ENCODE data around the gene THADA. TPM values are rescaled to one million over a fixed set of nuclear protein-coding genes. Genes with fewer than 3 reads are reported as not detected.
"Not testable (repeated sequence)": the region's sequence is repeated elsewhere in the genome, so short reads cannot be mapped to it uniquely, and the experiment has no call there.

The THADA gene
- total RNA-seq, 4 donors from 2014 or later = 26.2 to 58.3 (median 29.7) TPM

DNA sequence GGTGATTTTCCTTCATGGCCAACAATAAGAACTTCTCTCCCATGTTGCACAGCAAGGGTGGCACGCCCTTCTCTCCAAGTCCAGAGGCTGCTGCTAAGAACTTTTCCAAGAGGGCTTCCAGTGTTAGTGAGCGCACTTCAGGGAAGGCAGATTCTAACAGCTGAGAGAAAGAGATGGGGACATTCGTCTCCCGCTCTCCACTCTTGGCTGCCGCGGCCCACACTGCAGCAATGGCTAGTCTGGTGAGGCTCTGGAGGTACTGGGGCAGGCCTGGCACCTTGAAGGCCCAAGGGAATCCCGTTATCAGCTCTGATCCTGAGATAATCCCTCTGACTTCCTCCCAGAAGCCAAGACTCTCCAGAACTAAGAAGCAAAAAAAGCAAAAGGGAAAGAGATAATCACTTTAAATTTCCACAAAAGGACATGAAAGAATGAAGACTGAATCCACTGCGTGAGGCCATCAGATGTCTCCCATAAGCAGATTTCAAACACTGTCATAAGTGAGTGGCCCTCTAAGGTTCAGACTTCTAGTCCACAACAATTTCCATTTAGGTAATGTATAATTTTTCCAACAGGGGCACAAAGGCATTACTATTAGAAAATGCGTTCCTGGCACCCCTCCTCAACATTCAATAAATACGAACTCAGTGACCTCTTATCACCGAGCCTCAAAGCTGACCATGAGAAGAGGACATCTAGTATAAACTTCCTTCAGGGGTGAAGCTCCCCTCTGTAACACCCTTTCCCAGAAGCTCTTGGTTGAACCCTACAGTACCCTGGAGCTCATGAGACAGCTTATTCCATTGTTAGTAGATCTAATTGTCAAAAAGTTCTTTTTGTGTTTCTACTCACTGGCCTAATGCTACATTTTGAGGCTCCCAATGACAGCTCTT is 302.7 kb downstream of the THADA start:
- H3K4me1 ChIP-seq = peaks cover 12% of the 10 kb centered on the region
- H3K4me3 ChIP-seq = no peak overlapping the region
- WGBS = 89% methylated on average over 11 of the region's 11 CpGs
- no peaks in the 10 kb centered on the region for H3K27me3 ChIP-seq
- H3K36me3 ChIP-seq = peaks cover 8% of the 10 kb centered on the region
- peak overlapping the region; percentile 57 for H3K27ac ChIP-seq
- no peak for DNase-seq (ENCODE audit: low spot score in 2 of 2)
- TF ChIP-seq, protein P1, sequence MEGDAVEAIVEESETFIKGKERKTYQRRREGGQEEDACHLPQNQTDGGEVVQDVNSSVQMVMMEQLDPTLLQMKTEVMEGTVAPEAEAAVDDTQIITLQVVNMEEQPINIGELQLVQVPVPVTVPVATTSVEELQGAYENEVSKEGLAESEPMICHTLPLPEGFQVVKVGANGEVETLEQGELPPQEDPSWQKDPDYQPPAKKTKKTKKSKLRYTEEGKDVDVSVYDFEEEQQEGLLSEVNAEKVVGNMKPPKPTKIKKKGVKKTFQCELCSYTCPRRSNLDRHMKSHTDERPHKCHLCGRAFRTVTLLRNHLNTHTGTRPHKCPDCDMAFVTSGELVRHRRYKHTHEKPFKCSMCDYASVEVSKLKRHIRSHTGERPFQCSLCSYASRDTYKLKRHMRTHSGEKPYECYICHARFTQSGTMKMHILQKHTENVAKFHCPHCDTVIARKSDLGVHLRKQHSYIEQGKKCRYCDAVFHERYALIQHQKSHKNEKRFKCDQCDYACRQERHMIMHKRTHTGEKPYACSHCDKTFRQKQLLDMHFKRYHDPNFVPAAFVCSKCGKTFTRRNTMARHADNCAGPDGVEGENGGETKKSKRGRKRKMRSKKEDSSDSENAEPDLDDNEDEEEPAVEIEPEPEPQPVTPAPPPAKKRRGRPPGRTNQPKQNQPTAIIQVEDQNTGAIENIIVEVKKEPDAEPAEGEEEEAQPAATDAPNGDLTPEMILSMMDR (IDR thresholded peaks at IDR 0.05) = no peak
- H3K9me3 ChIP-seq = no peaks in the 10 kb centered on the region

- Histone ChIP-seq H3K4me1 (peaks cover 12% of the 10 kb centered on the region), H3K36me3 (peaks cover 12% of the 10 kb centered on the region), H3K27me3 (no peaks in the 10 kb centered on the region), H3K4me3 (no peak overlapping the region), H3K27ac (no peak overlapping the region), H3K9me3 (no peaks in the 10 kb centered on the region)
- no peak for TF ChIP-seq POLR2A (IDR thresholded peaks at IDR 0.05)
- no peak for TF ChIP-seq POLR2AphosphoS5 (IDR thresholded peaks at IDR 0.05)
- TF ChIP-seq, protein P1 (IDR thresholded peaks at IDR 0.05) = no peak
- no peak for TF ChIP-seq EP300 (IDR thresholded peaks at IDR 0.05)
- 95% methylated on average over 1 of the region's 1 CpG for WGBS
- no peak for DNase-seq (ENCODE audit: low spot score in 2 of 2)
Observed at GRCh38 chr2:43292297-43292696, 303.5 kb downstream of the THADA start.

DNA sequence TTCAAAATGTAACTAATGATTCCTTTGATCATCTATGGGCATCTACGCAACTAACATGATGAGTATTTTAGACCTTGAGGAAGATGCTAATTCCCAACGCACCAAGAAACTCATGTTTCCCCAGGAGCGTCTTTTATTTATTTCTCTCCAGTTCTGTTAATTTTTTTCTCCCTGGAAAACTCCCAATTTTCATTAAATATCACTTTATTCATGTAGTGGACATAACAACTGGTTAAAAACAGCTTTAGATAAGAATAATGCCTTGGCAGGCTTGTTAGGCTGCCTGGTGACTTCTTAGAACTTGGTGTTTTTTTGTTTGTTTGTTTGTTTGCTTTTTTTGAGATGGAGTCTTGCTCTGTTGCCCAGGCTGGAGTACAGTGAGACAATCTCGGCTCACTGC is 306.5 kb downstream of the THADA start:
- Histone ChIP-seq H3K36me3 (peaks cover 40% of the 10 kb centered on the region), H3K9me3 (peaks cover 3% of the 10 kb centered on the region), H3K4me1 (peaks cover 3% of the 10 kb centered on the region), H3K27me3 (no peaks in the 10 kb centered on the region), H3K27ac (no peak overlapping the region), H3K4me3 (no peak overlapping the region)
- TF ChIP-seq EP300 (IDR thresholded peaks at IDR 0.05) (no peak), POLR2AphosphoS5 (IDR thresholded peaks at IDR 0.05) (no peak), POLR2A (IDR thresholded peaks at IDR 0.05) (no peak)
- TF ChIP-seq, protein P1 (IDR thresholded peaks at IDR 0.05) = no peak
- WGBS = 94% methylated on average over 4 of the region's 4 CpGs
- no peak for DNase-seq (ENCODE audit: low spot score in 2 of 2)

GRCh38 chr2:43288417-43289305 is 307.2 kb downstream of the THADA start:
- Histone ChIP-seq H3K4me1 (no peaks in the 10 kb centered on the region), H3K4me3 (no peak overlapping the region), H3K27ac (no peak overlapping the region), H3K27me3 (no peaks in the 10 kb centered on the region), H3K36me3 (peaks cover 47% of the 10 kb centered on the region), H3K9me3 (peaks cover 6% of the 10 kb centered on the region)
- TF ChIP-seq POLR2A (IDR thresholded peaks at IDR 0.05) (no peak), POLR2AphosphoS5 (IDR thresholded peaks at IDR 0.05) (no peak)
- DNase-seq (ENCODE audit: low spot score in 2 of 2) = peak in 1 of 2 donors; percentile 18
- WGBS = 84% methylated on average over 4 of the region's 4 CpGs

GRCh38 chr2:43285987-43286386 is 309.9 kb downstream of the THADA start:
- DNase-seq (ENCODE audit: low spot score in 2 of 2) = no peak
- H3K4me1 ChIP-seq = no peaks in the 10 kb centered on the region
- WGBS = 86% methylated on average over 2 of the region's 2 CpGs
- TF ChIP-seq POLR2AphosphoS5 (IDR thresholded peaks at IDR 0.05) = no peak
- TF ChIP-seq EP300 (IDR thresholded peaks at IDR 0.05) = no peak
- TF ChIP-seq POLR2A (IDR thresholded peaks at IDR 0.05) = no peak
- H3K36me3 ChIP-seq = peaks cover 64% of the 10 kb centered on the region
- H3K27ac ChIP-seq = no peak overlapping the region
- no peaks in the 10 kb centered on the region for H3K27me3 ChIP-seq
- no peak overlapping the region for H3K4me3 ChIP-seq
- peaks cover 6% of the 10 kb centered on the region for H3K9me3 ChIP-seq

DNA sequence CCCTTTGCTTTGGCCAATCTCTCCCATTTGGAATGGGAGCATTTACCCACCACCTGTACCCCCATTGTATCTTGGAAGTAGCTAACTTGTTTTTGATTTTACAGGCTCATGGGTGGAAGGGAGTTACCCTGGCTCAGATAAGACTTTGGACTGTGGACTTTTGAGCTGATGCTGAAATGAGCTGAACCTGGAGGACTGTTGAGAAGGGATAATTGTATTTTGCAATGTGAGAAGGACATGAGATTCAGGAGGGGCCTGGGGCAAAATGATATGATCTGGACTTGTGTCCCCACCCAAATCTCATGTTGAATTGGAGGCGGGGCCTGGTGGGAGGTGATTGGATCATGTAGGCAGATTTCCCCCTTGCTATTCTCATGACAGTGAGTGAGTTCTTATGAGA is 310.9 kb downstream of the THADA start:
- Histone ChIP-seq H3K27me3 (no peaks in the 10 kb centered on the region), H3K4me1 (no peaks in the 10 kb centered on the region), H3K9me3 (peaks cover 6% of the 10 kb centered on the region), H3K4me3 (no peak overlapping the region), H3K27ac (no peak overlapping the region), H3K36me3 (peaks cover 61% of the 10 kb centered on the region)
- 87% methylated on average over 1 of the region's 1 CpG for WGBS
- peak in 1 of 2 donors; percentile 22 for DNase-seq (ENCODE audit: low spot score in 2 of 2)
- TF ChIP-seq, protein P1 (IDR thresholded peaks at IDR 0.05) = no peak

GRCh38 chr2:43284347-43284746 is 311.5 kb downstream of the THADA start:
- not testable (repeated sequence) for H3K4me3 ChIP-seq, H3K27me3 ChIP-seq, H3K4me1 ChIP-seq, H3K9me3 ChIP-seq, H3K27ac ChIP-seq
- H3K36me3 ChIP-seq = peaks cover 64% of the 10 kb centered on the region
- DNase-seq (ENCODE audit: low spot score in 2 of 2) = peak in 1 of 2 donors; percentile 33
- 93% methylated on average over 5 of the region's 6 CpGs for whole genome bisulfite sequencing

All from suprapubic skin (tissue), 4 donors.